HG03378 (cell line): ENCODE results near the gene NR1D2.
"Not testable (repeated sequence)": the region's sequence is repeated elsewhere in the genome, so short reads cannot be mapped to it uniquely, and the experiment has no call there.

Experiments used
- ATAC-seq: cut with Tn5 transposase; IDR thresholded peaks from one replicate; pipeline ENCODE4 v1.9.1; 2021; ENCODE audit warnings: mild to moderate bottlenecking, moderate library complexity; ENCODE audit not compliant: unreplicated experiment

Gene NR1D2

DNA sequence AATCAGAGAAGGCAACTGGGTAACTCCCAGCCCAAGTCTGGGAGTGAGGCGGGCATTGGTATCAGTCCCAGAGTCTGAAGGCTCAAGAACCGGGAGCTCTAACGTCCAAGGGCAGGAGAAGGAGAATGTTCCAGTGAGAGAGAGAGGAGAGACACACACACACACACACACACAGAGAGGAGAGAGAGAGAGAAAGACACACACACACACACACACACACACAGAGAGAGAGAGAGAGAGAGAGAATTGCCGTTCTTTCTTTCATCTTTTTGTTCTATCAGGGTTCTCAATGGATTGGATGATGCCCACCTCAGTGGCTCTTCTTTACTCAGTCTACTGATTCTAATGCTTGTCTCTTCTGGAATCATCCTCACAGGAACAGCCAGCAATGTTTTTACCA lies 57.0 kb downstream of the NR1D2 start:
- ATAC-seq = no peak

DNA sequence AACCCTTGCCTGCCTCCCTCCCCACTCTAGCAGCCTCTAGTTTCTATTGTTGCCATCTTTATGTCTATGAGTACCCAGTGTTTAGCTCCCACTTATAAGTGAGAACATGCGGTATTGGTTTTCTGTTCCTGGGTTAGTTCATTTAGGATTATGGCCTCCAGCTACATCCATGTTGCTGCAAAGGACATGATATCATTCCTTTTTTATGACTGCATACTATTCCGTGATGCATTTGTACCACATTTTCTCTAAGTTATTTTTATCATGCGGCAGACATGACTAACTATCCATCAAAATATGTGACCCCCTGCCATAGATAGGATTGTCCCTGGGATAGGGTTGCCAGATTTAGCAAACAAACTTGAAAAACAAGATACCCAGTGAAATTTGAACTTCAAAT lies 58.4 kb downstream of the NR1D2 start:
- no peak for ATAC-seq

GRCh38 chr3:24004171-24004938 lies 59.3 kb downstream of the NR1D2 start:
- peak; percentile 95 for ATAC-seq

- ATAC-seq = no peak
These were observed 60.6 kb downstream of the NR1D2 start for GRCh38 chr3:24005669-24006068.

- ATAC-seq = not testable (repeated sequence)
These were observed 65.7 kb downstream of the NR1D2 start for GRCh38 chr3:24010834-24011233.

DNA sequence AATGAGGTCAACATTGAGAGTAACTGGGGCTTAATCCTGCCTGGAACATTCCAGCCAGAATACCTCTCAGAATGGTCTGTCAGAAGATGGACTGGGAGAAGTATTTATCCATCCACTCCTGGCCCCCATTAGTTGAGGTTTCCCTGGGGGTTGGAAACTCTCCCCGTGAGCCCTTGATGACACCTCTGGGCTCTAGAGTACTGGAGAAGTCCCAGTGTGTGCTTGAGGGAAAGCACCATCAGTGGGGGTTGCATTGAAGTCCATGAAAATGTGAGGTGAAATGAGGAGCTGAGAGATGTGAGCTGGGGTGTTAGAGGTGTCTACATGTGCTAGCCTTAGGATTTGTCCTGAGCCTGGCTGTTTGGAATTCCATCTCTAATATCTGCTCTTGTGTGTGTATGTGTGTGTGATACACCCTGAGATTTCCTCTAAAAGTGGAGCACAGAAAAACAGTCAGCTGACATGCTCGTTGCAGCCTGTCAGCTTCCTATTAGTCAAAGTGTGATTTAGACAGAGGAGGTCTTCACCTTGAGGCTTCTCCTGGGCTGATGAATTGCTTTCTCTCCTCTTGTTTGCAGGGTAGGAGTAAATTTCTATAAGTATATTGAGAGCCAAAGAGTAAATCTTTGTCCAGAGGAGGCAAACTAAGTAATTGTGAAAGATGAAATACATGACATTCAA lies 67.6 kb downstream of the NR1D2 start:
- peak; percentile 69 for ATAC-seq

DNA sequence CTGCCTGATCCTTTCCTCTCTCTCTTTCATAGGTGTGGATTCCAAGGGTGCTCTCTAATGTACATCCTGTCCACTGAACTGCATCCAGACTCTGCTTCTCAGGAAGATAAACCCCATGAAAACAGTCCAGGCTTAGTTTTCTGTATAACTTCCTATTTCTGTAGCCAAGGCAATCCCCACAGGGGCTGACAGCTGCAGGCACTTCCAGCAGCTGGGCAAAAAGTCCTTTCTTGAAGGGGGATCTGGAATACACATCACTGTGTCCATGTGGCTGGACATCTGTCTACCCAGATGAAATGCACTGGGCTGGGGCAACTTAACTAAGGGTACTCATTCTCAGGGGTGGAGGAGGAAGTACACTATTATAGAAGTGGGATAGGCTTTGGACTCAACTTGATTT lies 72.2 kb downstream of the NR1D2 start:
- ATAC-seq = no peak

DNA sequence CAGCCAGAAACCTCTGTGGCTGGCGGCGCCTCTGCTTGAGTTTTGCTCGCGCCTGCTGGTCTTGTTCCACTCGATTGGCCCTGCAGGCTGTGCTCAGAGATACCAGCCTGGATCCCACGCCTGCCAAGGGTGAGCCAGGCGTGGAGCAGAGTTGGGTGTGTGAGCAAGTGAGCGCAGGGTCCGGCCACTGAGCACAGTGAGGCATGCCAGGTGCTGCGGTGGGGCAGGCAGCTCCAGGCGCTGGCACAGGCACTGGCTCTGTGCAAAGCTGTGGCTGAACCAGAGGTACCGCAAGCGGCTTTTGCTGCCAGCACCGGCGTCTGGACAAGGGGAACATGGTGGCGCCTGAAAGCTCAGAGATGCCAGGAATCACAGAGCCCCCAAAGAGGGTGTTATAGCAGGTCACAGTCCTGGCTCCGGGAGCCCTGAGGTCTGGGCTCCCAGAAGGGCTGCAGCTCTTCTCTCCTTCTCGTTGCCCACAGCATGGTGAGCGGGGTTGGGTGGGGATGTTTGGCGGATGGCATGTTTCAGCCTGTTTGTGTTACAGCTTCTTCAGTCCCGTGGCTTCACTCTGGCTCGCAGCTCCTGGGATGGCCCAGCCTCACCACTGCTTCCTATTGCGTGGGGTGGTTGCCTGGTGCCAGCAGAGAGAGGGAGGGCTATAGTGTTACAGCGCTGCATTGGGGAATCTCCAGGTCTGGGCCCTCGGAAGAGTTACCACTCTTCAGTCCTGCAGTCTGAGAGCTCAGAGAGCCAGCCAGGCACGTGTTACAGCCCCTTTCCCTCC lies 73.9 kb downstream of the NR1D2 start:
- ATAC-seq = no peak

GRCh38 chr3:24019585-24019984 lies 74.5 kb downstream of the NR1D2 start:
- ATAC-seq = no peak

DNA sequence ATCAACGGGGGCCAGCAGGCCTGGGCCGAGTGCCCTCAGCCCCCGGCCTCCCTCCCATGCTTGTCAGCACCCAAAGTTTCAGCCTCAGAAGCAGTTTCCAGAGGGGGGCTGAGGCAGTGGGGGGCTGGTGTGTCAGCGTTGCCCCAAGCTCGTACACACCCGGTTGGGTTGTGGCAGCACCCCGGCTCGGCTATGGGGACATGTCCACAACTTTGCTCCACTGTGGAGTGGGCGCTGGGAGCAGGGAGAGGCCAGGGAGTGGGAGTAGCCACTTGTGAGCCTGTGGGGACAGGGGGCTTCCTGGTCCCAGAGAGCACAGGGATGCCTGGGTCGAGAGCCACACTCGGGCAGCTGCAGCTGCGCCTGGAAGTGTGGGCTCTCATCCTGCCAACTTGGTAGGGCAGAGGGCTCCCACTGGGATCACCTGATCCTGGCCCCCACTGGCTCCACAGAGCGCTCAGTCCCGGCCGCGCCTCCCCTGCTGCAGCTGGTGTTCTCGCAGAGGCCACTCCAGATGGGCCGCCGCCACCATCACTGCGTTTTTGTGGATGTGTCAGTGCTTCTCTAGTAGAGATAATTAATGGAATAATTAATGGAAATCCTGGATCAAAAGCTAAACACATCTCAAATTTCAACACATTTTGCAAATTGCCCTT lies 75.1 kb downstream of the NR1D2 start:
- ATAC-seq = no peak

DNA sequence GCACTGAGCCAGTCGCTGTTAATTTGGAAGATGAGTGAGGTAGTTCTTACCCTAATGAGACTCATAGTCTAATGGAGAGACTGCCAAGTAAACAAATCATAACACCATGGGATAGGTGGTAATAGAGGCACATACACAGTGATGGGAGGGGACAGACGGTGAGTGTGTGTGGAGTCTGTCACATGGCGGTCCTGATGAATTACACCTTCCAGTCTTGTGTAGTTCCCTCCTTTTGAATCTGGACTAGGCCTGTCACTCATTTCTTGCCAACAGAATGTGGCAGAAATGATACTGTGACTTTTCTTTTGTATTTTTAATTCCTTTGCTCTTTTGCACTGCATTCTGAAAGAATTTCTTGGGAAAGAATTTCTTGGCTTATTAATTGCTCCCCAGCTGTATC lies 78.1 kb downstream of the NR1D2 start:
- no peak for ATAC-seq

DNA sequence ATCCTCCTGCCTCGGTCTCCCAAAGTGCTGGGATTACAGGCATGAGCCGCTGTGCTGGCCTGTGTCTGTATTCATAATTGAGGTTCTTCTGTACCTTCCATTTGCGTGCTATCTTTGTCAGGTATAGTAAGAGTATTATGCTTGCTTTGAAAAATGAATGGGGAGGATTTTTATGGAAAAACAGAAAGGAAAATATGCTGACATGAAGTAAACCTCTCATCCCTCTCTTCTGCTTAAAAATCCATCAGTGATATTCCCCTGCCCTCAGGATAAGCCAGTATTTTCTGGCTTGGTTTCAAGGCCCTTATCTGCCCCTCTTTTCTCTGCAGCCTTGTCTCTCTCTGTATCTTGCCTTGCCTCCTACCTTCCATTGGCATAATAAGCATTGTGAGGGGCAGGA lies 80.7 kb downstream of the NR1D2 start:
- no peak for ATAC-seq

- ATAC-seq = not testable (repeated sequence)
These were observed 81.6 kb downstream of the NR1D2 start for GRCh38 chr3:24026665-24027064.

DNA sequence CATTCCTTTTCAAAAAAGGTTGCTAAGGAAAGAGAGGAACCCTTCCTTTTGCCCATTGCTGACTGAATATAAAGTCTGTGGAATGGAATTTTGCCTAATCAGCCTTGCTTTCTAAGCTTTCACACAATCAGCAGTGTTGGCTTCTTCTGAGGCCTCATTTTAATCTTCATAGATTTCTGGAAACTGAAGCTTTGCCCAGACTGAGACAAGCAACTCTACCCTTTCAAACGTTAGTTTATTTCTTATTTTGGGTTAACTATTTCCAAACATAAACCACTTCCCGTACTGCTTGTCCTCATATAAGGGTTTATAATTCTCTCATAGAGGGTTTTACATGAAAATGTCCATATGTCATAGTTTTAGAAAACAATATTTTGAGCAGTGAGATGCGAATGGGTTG lies 82.9 kb downstream of the NR1D2 start:
- ATAC-seq = no peak
